ENCODE data around the gene MAEA.

The MAEA gene

DNA sequence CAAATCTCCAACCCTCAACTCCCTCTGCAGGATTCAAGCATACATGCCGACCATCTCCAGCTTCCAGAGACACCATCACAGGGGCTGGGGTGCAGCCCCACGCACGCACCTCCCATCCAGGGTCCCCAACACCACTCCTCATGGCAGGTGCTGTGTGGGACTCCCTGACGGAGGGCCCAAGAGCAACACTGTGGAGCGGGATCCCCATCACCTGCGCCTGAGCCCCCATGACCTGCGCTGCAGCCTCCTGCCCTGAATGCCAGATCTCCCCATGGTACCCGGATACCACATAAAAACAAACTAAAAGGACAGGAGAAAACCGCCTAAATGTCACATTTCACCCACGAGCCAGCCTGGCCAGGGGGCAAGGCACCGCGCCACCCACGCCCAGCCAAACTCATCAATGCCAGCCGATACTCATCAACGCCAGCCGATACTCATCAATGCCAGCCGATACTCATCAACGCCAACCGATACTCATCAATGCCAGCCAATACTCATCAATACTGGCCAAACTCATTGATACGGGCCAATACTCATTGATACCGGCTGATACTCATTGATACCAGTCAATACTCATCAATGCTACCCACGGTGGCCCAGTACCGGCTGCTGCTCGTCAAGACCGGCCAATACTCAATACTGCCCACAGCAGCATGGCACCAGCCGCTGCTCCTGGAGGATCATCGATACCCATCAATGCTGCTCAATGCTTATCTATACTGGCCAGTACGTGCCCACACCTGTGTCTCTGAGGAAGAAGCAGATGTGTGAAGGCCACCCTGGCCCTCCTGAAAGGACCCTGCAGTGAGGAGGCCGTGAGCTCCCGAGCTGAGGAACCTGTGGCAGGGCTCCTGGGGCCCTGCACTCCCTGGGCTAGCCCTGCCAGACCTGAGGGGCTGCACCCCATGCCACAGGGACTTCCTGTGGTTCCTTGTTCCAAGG, 46.9 kb upstream of the MAEA start:
- no peak for TF ChIP-seq CTCF (IDR thresholded peaks at IDR 0.05; ENCODE audit: control insufficient read depth, insufficient read depth, low read depth, low read length, missing control alignments)
- no peak for DNase-seq (ENCODE audit: low read depth)
- H3K4me3 ChIP-seq (ENCODE audit: control insufficient read depth, low read depth, low read length) = no peak overlapping the region

- no peak for TF ChIP-seq CTCF (IDR thresholded peaks at IDR 0.05; ENCODE audit: control insufficient read depth, insufficient read depth, low read depth, low read length, missing control alignments)
- no peak for DNase-seq (ENCODE audit: low read depth)
These were observed 46.1 kb upstream of the MAEA start for GRCh38 chr4:1243451-1244080.

DNA sequence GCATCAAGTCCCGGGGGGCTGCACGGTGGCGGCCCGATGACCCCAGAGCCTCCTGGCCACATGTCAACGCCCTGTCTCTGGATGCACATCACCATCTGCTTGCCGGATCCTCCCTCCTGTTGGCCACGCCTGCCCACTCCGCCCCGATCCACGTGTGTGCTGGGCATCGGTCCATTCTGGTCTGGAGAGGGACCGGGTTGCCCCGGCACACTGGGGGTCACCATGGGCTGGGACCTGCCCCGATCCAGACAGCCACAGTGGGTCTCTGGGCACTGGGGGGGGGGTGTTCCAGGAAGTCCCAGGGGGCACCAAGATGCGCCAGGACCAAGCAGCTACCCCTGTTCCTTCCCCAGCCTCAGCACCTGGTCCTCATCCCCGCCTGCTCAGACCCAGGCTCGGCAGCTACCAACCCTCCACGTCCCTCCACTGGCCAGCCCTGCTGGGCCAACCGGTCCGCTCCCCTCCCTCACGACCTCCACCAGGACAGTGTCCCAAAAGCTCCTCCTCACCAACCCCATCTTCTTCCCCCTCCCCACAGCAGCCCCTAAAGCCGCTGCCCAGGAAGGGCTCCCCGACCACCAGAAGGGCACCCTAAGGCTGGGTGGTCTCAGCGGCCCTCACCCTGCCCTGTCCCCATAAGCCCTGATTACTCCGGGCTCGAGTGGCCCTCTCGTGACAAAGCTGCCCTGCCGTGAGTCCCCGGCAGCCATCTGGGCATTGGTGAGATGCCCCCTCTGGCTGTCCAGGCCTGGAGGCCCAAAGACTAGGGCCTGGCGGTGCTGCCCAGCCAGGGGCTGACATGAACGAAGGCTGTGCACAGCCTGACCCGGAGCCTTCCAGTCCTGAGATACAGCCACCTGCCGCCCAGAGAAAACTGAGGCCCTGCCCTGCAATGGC, 45.4 kb upstream of the MAEA start:
- DNase-seq (ENCODE audit: low read depth) = no peak
- H3K4me3 ChIP-seq (ENCODE audit: control insufficient read depth, low read depth, low read length) = no peak overlapping the region
- TF ChIP-seq CTCF (IDR thresholded peaks at IDR 0.05; ENCODE audit: control insufficient read depth, insufficient read depth, low read depth, low read length, missing control alignments) = no peak

More at GRCh38 chr4:1243451-1244080, 46.1 kb upstream of the MAEA start:
- H3K4me3 ChIP-seq (ENCODE audit: control insufficient read depth, low read depth, low read length) = no peak overlapping the region

GRCh38 chr4:1244978-1245471, 44.7 kb upstream of the MAEA start:
- no peak for DNase-seq (ENCODE audit: low read depth)
- no peak for TF ChIP-seq CTCF (IDR thresholded peaks at IDR 0.05; ENCODE audit: control insufficient read depth, insufficient read depth, low read depth, low read length, missing control alignments)
- no peak overlapping the region for H3K4me3 ChIP-seq (ENCODE audit: control insufficient read depth, low read depth, low read length)

GRCh38 chr4:1245481-1246051, 44.1 kb upstream of the MAEA start:
- no peak for TF ChIP-seq CTCF (IDR thresholded peaks at IDR 0.05; ENCODE audit: control insufficient read depth, insufficient read depth, low read depth, low read length, missing control alignments)
- no peak overlapping the region for H3K4me3 ChIP-seq (ENCODE audit: control insufficient read depth, low read depth, low read length)
- DNase-seq (ENCODE audit: low read depth) = no peak
